Left ventricle myocardium inferior (tissue), 1 donor: ENCODE data around the gene PFKP. TPM values are rescaled to one million over a fixed set of nuclear protein-coding genes. Genes with fewer than 3 reads are reported as not detected.

Experiments
- DNase-seq: peaks from one replicate; pipeline ENCODE4 v3.0.0-alpha.2; 2020
- H3K27ac ChIP-seq: fragments of 200-600 bp; replicated peaks from 2 replicates; pipeline ENCODE4 v1.8.0; 2021
- H3K27me3 ChIP-seq: fragments of 200-600 bp; 2 replicates; pipeline ENCODE4 v1.8.0; 2021; ENCODE audit warnings: low read depth
- H3K36me3 ChIP-seq: fragments of 200-600 bp; 2 replicates; pipeline ENCODE4 v1.8.0; 2021
- H3K4me1 ChIP-seq: fragments of 200-600 bp; 2 replicates; pipeline ENCODE4 v1.8.0; 2021
- H3K4me3 ChIP-seq: fragments of 200-600 bp; 2 replicates; pipeline ENCODE4 v1.8.0; 2021; ENCODE audit warnings: mild to moderate bottlenecking, moderate library complexity
- H3K9me3 ChIP-seq: fragments of 200-600 bp; replicated peaks from 2 replicates; pipeline ENCODE4 v1.8.0; 2021
- CTCF ChIP-seq: fragments of 200-600 bp; IDR thresholded peaks from 2 replicates; pipeline ENCODE4 v1.8.0; 2021; ENCODE audit warnings: antibody characterized with exemption, mild to moderate bottlenecking, borderline replicate concordance
- intact Hi-C: fragments of 100-400 bp; cut with micrococcal nuclease; formaldehyde crosslinking; loops from one replicate; pipeline ENCODE4 v1.11.0; 2022
- total RNA-seq: library from RNA; stranded (reverse); fragmentation: NEBNext Ultra II Directional; extraction: Animal tissue kit (Norgen Biotek cat#: 25700); gene quantifications from one replicate; pipeline ENCODE4 v1.2.1, GENCODE V29; 2021
- donor health status: DM: no; HTN: yes; CAD: no; lungs with severe emphysema.

PFKP gene
- total RNA-seq, 1 donor from 2014 or later = 206 TPM

GRCh38 chr10:3124412-3125175, 57.2 kb downstream of the PFKP start:
- Histone ChIP-seq H3K4me3 (no peak overlapping the region), H3K36me3 (peaks cover 47% of the 10 kb centered on the region), H3K27me3 (no peaks in the 10 kb centered on the region), H3K4me1 (peaks cover 47% of the 10 kb centered on the region), H3K27ac (no peak overlapping the region), H3K9me3 (no peaks in the 10 kb centered on the region)
- DNase-seq = no peak
- no peak for TF ChIP-seq CTCF
- intact Hi-C loops = no loop called here

GRCh38 chr10:3125527-3126170, 58.3 kb downstream of the PFKP start:
- no peaks in the 10 kb centered on the region for H3K27me3 ChIP-seq
- TF ChIP-seq CTCF = no peak
- no peak overlapping the region for H3K4me3 ChIP-seq
- H3K36me3 ChIP-seq = peaks cover 49% of the 10 kb centered on the region
- intact Hi-C loops = no loop called here
- H3K27ac ChIP-seq = no peak overlapping the region
- H3K9me3 ChIP-seq = no peaks in the 10 kb centered on the region
- peaks cover 47% of the 10 kb centered on the region for H3K4me1 ChIP-seq
- no peak for DNase-seq

- peaks cover 50% of the 10 kb centered on the region for H3K36me3 ChIP-seq
- no peak for TF ChIP-seq CTCF
- no peak for DNase-seq
- H3K9me3 ChIP-seq = no peaks in the 10 kb centered on the region
- H3K27me3 ChIP-seq = no peaks in the 10 kb centered on the region
- H3K4me3 ChIP-seq = peak overlapping the region; percentile 6
- intact Hi-C loops = no loop called here
- peak overlapping the region; percentile 66 for H3K27ac ChIP-seq
- peaks cover 47% of the 10 kb centered on the region for H3K4me1 ChIP-seq
Measured at GRCh38 chr10:3126249-3126648, 58.9 kb downstream of the PFKP start.

GRCh38 chr10:3126741-3127346, 59.5 kb downstream of the PFKP start:
- TF ChIP-seq CTCF = no peak
- Histone ChIP-seq H3K4me3 (peak overlapping the region; percentile 6), H3K36me3 (peaks cover 55% of the 10 kb centered on the region), H3K9me3 (no peaks in the 10 kb centered on the region), H3K27ac (peak overlapping the region; percentile 66), H3K27me3 (no peaks in the 10 kb centered on the region), H3K4me1 (peaks cover 47% of the 10 kb centered on the region)
- intact Hi-C loops = no loop called here
- peak; percentile 56 for DNase-seq

- DNase-seq = no peak
- H3K9me3 ChIP-seq = no peaks in the 10 kb centered on the region
- H3K27ac ChIP-seq = no peak overlapping the region
- H3K36me3 ChIP-seq = peaks cover 55% of the 10 kb centered on the region
- no peak for TF ChIP-seq CTCF
- intact Hi-C loops = no loop called here
- H3K4me1 ChIP-seq = peaks cover 45% of the 10 kb centered on the region
- no peak overlapping the region for H3K4me3 ChIP-seq
- no peaks in the 10 kb centered on the region for H3K27me3 ChIP-seq
Measured at GRCh38 chr10:3127921-3128320, 60.6 kb downstream of the PFKP start.
